ENCODE data around the gene UBE2QL1. TPM values are rescaled to one million over a fixed set of nuclear protein-coding genes. Genes with fewer than 3 reads are reported as not detected.

The UBE2QL1 gene
- polyA plus RNA-seq, 2 of the 4 experiments (the other 2 are of a cell fraction): 0.04 TPM

GRCh38 chr5:6417657-6418056 is 31.0 kb upstream of the UBE2QL1 start:
- POLR2A ChIA-PET: no interaction called here
- Histone ChIP-seq H3K4me3 (no peak overlapping the region), H3K4me2 (no peak overlapping the region), H3K27ac (no peak overlapping the region), H3K9me3 (peaks cover 3% of the 10 kb centered on the region; the same call in 1 of the 3 replicates), H3K4me1 (peaks cover 11% of the 10 kb centered on the region; the same call in 2 of the 3 replicates)
- TF ChIP-seq NFE2L2 (conservative IDR thresholded peaks at IDR 0.05; ENCODE audit: low read length) (no peak), HOXA7 (CRISPR knock-in tag; IDR thresholded peaks at IDR 0.05) (no peak), RAD21 (conservative IDR thresholded peaks at IDR 0.05 in 1 of 2, IDR thresholded peaks at IDR 0.05 in 1 of 2) (no peak), REST (IDR thresholded peaks at IDR 0.05) (no peak), HMGXB4 (CRISPR knock-in tag; IDR thresholded peaks at IDR 0.05; ENCODE audit: borderline replicate concordance) (no peak), HDAC2 (IDR thresholded peaks at IDR 0.05) (no peak), ELK1 (IDR thresholded peaks at IDR 0.05; ENCODE audit: low read depth, low read length) (no peak), EHMT2 (IDR thresholded peaks at IDR 0.05; ENCODE audit: low read depth) (no peak), SREBF2 (IDR thresholded peaks at IDR 0.05) (no peak), FOSB (CRISPR knock-in tag; IDR thresholded peaks at IDR 0.05) (no peak), ZC3H11A (IDR thresholded peaks at IDR 0.05) (no peak), HOXB5 (CRISPR knock-in tag; IDR thresholded peaks at IDR 0.05) (no peak), MAX (IDR thresholded peaks at IDR 0.05) (no peak), KDM1A (IDR thresholded peaks at IDR 0.05; ENCODE audit: low read depth) (no peak), RFX5 (IDR thresholded peaks at IDR 0.05) (no peak), CHD2 (IDR thresholded peaks at IDR 0.05; ENCODE audit: low read length, partially characterized antibody) (no peak), CTCF (IDR thresholded peaks at IDR 0.05) (no peak)
- ATAC-seq (no peak), DNase-seq (ENCODE audit: low read depth in 1 of 2, low spot score in 1 of 2) (no peak), FAIRE-seq (no peak)
- WGBS (ENCODE audit: missing lambda C conversion rate): 80% methylated on average over 10 of the region's 10 CpGs
- CTCF ChIA-PET: no interaction called here

GRCh38 chr5:6418679-6419276 is 29.9 kb upstream of the UBE2QL1 start:
- Histone ChIP-seq H3K4me2 (peak overlapping the region; percentile 36), H3K9me3 (peaks cover 3% of the 10 kb centered on the region; the same call in 1 of the 3 replicates), H3K27ac (no peak overlapping the region), H3K4me3 (no peak overlapping the region), H3K4me1 (peaks cover 11% of the 10 kb centered on the region; the same call in 2 of the 3 replicates)
- ChIA-PET POLR2A (no interaction called here), CTCF (no interaction called here)
- TF ChIP-seq MAFK (IDR thresholded peaks at IDR 0.05; ENCODE audit: partially characterized antibody) (no peak), FOXS1 (CRISPR knock-in tag; IDR thresholded peaks at IDR 0.05) (no peak), MAZ (IDR thresholded peaks at IDR 0.05; ENCODE audit: borderline replicate concordance, low read depth, low read length) (no peak), POLR2A (IDR thresholded peaks at IDR 0.05; ENCODE audit: low read length) (no peak), RNF2 (IDR thresholded peaks at IDR 0.05; ENCODE audit: borderline replicate concordance, low read depth) (no peak), ESRRA (IDR thresholded peaks at IDR 0.05; ENCODE audit: borderline replicate concordance, low read length) (no peak), ZNF302 (CRISPR knock-in tag; IDR thresholded peaks at IDR 0.05) (no peak), POLR2AphosphoS2 (conservative IDR thresholded peaks at IDR 0.05; ENCODE audit: low read length) (no peak), MYC (IDR thresholded peaks at IDR 0.05; ENCODE audit: borderline replicate concordance, low read length) (no peak), TFCP2L1 (CRISPR knock-in tag; IDR thresholded peaks at IDR 0.05) (no peak), JUN (IDR thresholded peaks at IDR 0.05) (no peak), NR3C1 (IDR thresholded peaks at IDR 0.05) (no peak), HOXB13 (CRISPR knock-in tag; IDR thresholded peaks at IDR 0.05; ENCODE audit: low read depth) (no peak), RFX5 (IDR thresholded peaks at IDR 0.05) (no peak)
- whole genome bisulfite sequencing (ENCODE audit: missing lambda C conversion rate): 41% methylated on average over 3 of the region's 3 CpGs
- ATAC-seq: no peak
- FAIRE-seq: no peak
- no peak for DNase-seq (ENCODE audit: low read depth in 1 of 2, low spot score in 1 of 2)
